Stimulated activated CD8-positive, alpha-beta memory T cell treated with anti-CD3 and anti-CD28 coated beads, Interleukin-4, amount 100 ng/mL, for 4 hours (primary cell): ENCODE data around the gene EPB41L4A.

ENCODE experiments used
- DNase-seq, 2 donors: peaks; one replicate each; pipeline ENCODE4 v3.0.0-alpha.2; 2020; ENCODE audit warnings: low read depth in 2 of 2, low spot score in 1 of 2

EPB41L4A gene

DNA sequence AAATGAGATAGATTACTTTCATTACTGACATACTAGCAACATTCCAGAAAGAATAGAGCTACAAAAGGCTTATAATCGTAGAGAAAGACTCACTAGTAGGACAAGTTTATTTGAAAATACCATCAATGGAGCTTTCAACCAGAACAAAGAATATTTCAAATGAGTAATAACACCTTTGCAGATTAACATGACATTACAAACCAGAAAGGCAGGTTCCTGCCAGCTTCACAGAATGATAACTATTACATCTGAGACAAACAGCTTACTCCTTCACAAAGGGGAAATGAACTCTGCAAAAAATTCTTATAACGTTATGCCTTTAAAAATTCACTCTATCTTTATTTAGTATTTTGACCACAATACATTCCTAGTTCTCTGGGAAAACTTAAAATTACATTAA, 103.1 kb downstream of the EPB41L4A start:
- DNase-seq: no peak

DNA sequence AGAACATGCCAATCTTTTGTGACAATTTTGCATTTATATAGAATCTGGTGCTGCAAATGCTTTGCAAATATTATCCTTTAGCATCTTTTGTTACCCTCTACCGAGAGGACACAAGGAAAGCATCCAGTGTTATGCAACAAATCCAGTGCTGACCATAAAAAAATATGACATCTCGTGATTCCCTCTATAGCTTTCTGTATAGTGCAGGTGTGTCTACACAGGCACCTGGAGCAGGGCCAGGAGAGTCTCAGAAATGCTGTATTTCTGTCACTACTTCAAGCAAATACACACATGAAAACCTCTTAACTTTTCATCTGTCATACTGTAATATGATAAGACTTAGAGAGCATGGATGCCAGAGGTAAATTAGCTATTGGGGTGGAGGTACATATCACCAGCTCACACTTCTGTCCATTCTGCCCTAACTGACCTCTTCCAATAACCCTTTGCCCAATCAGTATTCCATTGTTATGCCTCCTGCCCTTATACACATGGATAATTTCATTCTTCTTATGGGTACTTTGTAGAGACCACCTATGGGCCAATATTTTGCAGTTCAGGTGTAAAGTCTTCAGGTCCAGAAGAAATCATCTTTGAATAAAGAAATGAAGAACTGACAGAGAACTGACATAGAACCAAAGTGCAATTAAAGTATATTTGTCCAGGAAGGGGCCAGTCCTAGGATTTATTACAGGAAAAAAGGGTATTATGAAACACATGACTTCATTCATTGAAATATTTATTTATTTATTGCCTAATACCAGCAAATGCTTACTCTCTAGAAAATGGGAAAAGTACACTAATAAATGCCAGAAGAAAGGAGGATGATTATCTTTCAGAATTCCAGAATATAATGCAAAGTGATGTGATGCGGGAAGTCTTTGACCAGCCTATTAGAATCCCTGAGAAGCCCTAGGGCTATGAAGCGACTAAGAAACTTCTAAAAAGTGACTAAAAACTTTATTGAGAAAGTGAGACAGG, 106.5 kb downstream of the EPB41L4A start:
- no peak for DNase-seq

DNA sequence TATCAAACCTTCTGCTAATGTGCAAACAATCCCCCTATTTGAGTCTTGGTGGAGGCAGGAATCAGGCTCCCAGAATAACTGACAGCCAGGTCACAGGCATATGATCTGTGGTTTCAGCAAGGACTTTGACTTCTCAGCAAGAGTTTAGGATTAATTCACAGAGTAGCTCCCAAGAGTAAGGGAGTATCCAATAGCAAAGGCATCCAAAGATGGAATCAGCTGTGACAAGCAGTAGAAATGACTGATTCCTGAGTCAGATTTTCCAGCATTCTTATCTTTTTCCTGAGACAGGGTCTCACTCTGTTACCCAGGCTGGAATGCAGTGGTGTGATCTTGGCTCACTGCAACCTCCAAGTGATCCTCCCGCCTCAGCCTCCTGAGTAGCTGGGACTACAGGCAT, 108.3 kb downstream of the EPB41L4A start:
- DNase-seq: no peak

DNA sequence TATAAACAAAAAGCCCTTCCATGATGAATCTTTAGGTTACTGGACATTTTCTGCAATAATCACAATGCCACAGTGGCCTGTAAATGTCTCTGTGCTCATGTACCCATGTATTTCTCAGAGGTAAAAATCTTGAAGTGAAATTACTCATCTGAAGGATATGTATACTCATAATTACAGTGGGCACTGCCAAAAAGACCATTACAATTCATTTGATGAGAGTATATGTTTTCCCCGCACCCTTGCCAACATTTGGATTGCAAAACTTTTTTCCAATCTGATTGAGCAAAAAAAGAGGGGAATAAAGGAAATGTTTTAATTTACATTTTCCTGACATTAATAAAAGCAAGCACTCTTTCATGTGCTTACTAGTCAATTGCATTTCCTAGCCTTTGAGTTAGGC, 110.5 kb downstream of the EPB41L4A start:
- DNase-seq: no peak

DNA sequence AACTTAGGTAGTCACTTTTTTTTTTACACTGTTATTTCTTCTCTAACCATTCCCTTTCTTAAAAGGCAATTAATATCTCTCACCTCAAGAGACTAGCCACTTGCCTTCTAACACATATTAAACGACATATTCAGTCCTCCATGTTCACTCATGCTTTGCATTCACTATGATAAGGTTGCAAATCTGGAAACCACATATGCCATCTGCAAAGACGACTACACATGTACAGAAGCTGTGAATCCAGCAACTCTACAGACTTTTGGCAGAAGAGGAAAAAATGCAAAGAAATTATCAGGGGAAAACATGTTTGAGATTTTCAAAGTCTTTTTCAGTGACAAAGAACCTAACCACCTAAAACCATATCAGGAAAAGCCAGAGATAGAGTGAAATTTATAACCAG, 112.1 kb downstream of the EPB41L4A start:
- no peak for DNase-seq

DNA sequence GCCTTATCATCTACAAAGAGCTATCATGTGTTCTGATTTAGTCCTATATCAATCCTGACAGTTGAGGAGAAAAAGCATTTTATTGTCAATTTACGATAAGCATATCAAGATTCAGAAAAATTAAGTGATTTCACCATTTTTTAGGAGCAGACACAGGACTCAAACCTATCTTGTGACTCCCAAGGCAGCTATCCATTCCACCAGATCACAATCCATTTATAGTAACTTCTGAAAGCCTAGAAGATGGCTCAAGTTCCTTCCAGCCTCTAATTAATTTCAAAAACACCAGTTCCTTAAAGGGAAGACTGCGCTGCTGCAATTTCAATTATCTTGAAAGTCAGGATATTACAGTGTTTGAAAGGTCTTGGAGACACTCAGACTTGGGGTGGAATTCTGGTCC, 114.3 kb downstream of the EPB41L4A start:
- DNase-seq: no peak

DNA sequence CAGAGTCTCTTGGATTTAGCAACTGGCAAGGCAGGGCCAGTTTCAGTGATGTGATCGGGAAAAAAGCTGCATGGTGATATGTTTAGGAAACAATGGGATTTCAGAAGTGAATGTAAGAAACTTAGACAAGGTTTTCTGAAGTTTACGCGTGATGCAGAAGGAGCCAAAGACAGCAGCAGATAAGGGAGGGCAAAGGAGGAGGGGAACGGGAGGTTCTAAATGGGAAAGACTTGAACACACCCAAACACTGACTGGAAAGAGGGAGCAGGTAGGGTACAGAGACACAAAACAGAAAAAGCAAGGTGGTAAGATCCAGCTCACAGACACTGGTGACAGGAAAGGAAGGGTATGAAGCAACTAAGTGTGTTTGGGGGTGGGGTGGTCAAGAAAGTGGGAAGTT, 115.4 kb downstream of the EPB41L4A start:
- DNase-seq: no peak

DNA sequence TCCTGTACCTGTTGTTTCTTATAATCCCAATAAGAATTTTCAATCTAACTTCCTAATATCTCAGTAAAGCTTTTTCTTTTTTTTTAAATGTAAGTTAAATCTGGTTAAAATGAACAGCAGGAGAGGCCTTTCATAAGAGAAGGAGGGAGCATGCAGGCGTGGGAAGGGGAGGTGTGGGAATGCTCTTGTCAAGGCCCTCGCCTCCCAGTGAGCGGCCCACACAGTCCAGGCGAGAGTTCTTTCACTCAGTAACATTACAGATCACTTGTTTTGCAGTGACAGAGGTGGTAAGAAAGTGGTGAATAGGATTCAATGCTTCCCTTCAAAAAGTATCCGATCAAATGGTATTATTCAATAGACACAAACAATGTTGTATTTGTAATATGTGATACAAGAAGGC, 125.0 kb downstream of the EPB41L4A start:
- DNase-seq: no peak

DNA sequence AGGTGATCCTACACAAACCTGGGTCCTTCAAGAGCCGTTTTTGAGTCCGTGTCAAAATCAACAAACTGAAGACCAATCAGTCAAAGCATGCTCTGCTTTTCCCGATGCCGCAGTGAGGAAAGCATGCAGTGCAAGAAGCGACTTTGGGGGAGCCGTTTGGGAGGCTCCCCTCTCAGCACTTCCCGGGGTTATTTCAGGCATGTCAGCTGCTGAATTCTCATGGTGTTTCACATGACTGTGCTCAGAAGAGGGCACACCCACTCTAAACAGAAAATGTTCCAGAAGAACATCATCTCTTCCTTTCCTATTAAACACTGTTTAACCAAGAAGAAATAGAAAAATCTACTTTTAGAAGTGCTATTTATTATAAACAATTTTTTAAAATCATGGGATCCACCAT, 125.5 kb downstream of the EPB41L4A start:
- no peak for DNase-seq

DNA sequence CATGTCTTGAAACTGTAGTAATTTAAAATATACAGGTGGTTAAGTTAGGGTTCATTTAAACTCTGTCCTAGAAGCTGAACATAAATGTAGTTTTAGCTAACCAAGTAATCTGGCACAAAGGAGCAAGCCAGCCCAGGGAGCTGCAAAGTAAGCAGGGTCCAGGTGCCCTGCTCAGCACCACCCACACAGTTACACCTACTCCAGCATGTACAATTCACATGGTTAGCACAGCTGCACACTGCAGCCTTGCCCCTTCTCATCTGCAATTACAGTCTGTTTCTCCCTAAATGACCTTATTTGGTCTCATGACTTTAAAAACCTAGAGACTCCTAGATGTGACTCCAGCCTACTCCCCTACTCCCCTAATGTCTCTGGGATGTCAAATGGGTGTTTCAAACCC, 128.4 kb downstream of the EPB41L4A start:
- no peak for DNase-seq

DNA sequence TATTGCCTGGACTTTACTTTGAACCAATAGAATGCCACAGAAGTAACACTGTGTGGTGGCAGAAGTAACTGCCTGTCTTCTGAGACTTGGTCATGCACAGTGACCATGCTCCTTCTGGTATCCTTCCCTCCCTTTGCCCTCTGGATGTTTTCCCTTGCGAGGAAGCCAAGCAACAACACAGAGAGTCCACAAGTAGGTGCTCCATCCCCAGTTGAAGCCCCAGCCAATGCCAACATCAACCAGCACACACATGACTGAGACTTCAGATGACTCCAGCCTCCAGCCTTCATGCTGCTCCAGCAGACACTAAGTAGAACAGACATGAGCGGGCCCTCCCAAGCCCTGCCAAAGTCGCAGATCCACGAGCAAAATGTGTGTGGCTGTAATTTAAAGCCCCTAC, 129.6 kb downstream of the EPB41L4A start:
- no peak for DNase-seq

DNA sequence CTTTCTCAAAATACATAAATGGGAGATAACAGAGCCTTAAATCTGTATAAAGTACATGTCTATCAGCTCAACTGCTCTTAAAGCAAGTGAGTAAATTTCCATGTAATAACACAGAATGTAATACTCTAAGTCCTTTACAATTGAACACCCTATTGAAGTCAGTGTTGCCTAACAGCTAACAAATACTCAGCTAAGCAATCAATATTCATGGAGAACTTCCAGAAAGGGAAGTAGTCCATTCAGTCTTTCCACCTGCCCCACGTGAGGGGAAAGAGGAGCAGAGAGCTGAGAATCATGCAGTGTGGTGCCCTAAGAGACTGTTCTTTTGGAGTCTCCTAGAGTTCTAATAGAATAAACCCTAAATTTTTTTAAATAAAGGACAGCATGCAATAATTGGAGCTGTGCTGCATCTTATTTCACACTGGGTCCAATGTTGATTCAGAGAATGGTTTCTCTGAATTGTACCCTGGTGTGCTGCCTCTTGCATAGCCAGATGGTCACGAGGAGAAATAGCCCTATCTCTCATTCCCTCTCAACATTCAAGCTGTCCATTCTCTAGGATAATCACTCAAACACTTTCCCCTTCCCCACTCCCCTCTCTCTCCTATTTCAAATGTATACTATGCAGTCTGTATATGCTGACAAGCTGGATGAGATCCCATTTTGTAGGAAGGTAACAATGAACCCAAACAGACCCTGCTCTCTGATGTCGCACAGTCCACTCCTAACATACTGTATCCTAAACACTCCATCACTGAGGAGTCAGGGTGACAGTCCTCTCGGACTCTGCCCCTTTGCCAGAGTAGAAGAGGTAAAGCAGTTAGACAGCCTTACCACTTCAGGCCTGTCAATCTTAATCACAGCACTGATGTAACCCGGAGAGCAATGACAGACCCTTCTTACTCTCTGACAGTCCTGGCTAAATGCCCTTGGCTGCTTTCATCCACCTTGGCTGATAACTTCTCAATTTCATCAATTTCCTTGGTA, 134.8 kb downstream of the EPB41L4A start:
- DNase-seq: no peak

DNA sequence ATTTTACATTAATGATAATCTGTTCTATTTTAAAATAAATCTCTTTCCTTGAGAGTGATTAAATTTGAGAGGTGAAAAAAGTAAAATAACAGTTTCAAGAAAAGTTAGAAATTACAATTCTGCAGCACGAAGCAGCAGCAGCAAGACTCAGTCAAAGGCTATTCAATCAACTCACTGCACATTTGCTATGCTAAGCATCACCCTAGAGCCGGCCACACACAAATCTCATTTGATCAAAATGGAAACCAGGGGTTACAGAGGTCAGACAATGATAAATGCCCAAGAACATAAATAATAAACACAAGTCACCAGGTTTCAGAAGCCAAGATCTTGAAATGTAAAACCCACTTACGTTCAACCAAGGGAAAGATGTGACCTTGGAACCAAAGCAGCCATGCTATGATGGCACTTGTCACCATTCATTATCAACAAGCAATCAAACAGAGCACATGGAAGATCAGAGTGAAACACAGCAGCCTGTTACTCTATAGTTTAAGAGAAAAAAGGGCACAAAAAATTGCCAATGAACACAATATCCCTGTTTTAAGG, 136.0 kb downstream of the EPB41L4A start:
- no peak for DNase-seq

DNA sequence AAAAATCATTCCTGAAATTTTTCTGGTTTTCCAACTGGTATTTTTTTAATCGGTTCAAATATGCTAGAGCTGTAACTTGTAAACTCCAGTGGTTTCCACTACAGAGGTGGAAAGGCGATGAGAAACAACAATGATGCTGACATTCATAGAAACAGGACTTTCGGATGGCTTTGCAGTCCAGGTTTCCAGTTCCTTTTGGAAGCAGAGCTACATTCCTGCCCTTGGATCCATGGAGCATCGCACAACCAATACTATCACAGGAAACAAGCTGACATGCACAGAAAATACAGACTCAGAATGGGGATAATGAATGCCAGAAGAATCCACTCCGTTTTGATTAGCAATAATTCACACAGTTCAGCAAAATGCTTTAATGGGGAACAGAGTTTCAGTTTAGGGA, 140.0 kb downstream of the EPB41L4A start:
- no peak for DNase-seq

DNA sequence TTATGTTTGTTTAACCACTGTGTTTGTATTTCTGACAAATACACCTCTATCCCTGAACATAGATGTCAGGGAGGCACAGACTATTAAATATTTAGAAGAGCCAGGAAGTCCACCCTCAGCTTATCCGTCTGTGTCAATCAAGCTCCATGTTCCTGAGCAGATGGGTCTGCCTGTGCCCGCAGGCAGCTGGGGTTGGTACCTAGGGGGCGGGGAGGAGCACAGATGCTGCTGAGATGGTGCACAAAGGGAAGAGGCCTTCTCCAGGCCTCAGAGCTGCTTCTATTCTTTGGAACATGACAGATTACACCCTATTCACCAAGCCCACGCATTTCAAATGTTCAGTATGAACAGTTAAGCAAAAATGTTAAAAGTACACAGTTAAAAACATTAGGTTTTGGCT, 142.1 kb downstream of the EPB41L4A start:
- DNase-seq: no peak

DNA sequence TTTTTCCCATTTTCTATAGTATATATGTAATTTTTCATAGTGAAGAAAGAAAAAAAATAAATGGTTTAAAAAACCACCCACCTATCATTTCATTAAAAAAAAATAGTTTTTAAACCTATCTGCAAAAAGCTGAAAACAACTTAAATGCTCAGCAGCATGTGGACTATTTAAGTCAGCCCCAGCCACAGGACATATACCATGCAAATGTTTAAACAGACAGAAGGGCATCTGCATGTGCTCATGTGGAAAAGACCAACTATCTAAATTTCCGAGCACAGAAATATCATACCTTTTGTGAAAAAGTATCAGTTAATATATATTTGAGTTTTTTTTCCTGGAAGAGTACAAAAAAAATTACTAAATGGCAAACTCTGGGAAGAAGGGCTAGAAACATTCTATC, 143.4 kb downstream of the EPB41L4A start:
- DNase-seq: no peak

DNA sequence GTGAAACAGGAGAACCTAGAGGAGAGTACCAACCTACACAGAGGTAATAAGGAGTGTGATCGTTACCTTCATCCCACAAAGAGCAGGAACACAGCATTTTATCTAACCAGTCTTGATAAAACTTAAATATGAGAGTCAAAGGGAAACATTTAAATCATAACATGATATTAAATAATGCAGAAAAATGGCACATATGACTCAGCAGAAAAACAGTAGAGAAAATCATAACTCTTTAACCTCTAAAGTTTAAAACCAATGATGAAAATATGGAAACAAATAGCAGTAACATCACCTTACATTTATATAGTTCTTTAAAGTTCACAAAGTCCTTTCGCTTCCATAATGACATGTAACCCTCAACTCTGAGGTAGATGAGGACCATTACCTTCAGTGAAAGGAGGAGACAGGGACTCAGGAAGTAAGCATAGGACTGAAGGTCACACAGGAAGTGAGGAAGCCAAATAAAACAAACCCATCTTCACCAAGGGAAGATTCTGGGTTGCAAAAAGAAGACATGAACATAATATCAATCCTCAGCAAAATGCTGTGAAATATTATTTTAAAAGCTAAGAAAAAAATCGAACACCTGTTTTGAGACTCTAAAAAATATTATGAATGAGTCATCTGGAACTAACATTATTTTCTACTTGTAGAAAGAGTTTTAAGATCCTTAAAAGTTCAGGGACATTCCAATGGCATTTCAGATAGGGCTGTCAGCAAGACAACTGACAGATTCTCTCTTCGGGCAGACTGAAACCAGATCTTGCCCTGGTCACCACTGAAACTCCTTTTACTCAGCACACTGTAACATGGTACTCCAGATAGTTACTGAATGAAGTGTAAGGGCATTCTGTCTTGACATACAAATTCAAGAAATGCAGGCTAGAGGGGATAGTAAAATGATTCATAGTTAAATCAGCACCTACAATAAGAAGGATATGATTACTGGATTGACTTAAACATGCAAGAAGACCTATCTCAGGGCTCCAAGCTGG, 148.5 kb downstream of the EPB41L4A start:
- no peak for DNase-seq

DNA sequence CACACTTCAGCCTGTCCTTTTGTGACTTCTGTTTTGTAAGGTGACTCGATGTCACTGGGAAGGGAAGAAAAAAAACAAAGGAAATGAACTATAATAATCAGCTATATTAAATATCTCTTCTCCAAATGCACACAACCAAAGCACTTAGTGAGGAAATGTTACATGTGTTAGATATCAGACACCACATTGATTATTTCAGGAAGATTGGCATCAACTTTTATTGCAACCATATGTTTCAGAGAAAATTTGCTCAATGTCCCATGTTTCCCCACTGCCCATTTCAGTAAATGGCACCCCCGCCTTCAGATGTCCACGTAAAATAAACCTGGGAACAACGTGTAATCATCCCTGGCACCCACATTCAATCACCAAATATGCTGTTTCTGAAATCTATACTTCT, 151.8 kb downstream of the EPB41L4A start:
- DNase-seq: no peak

DNA sequence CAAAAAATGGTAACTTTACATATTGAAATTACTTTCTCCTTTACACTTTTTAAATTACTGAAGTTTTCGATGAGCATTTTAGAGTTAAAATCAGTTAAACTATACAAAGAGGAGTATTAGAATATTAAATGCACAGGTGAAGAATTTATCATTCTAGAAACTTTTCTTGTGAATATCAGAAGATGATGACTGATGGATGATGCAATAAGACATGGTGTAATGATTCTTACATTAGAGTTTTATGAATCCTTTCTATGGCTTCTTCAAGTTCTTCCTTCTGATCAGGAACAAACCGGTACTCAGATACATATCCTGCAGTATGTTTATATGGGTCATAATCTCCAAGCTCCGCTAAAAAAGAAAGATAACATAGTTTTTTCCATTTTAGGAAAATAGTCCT, 154.4 kb downstream of the EPB41L4A start:
- no peak for DNase-seq

DNA sequence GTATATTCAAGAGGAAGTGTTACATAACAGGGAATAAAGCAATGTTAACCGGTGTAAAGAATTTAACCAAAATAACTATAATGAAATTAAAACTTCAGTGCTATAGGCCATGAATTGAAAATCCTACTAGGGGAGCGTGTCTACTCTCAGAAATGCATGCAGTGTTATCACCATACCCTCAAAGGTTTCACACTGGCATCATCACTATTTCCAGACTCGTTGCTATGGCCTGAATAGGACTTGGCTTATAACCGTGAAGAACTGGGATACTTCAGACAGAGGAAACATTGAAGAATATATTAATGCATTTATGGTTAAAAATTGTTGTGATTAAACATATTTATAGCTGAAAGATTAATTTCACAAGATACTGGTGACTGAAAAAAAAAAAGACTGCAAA, 154.9 kb downstream of the EPB41L4A start:
- DNase-seq: no peak
